ENCODE data around the gene LRRC34.

DNA sequence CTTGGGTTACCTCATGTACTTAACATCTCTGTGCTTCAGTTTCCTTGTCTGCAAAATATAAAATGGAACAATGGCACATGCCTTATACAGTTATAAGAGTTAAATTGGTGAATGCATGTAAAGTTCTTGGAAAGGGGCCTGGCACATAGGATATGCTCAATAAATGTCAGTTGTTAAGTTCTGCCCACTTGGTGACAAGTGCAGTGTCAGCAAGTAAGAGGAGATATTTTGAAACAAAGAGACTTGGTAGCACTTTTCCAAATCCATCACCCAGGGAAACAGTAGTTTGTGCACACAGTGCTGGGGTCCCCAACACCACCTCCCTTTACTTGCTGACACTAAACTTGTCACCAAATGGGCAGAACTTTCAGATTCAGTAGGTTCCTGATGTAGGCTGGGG, 37.9 kb upstream of the LRRC34 start:
- TF ChIP-seq CTCF (IDR thresholded peaks at IDR 0.05) (no peak), POLR2A (IDR thresholded peaks at IDR 0.05) (no peak)
